ENCODE data around the gene RPS23.

Gene RPS23

GRCh38 chr5:82234885-82235284 lies 43.3 kb downstream of the RPS23 start:
- DNase-seq = no peak

DNA sequence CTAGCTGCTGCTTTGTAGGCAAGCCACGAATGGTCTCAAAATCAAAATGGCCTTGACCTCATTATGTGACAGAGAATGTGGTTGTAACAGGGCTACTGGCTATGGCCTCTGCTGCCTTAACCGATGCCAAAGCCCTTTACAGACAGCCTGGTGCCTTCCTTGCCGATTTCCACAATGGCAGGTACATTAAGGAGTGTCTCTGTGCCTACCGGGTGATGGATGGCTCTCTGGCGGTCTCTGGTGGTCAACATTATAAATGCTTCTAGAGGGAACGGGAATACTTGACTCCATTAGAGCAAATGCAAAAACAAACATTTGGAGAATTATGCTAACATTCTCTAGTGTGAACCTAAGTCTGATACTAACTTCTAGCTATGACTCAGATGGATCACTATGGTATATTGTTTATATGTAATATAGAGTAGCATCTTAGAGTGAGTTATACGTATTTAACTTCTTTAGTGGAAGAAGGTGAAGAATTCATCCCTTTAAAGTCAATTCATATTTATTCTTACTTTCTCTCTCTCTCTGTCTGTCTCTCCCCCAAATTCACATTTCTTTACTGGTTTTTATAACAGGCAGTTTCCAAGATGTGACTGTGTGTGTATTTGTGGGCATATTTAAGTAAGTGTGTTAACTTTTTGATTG lies 52.5 kb downstream of the RPS23 start:
- peak; percentile 57 for DNase-seq

All from activated naive CD4-positive, alpha-beta T cell treated with Interleukin-2 at 50 U/mL for 16 hours (primary cell).